ENCODE data around the gene TFB1M. TPM values are rescaled to one million over a fixed set of nuclear protein-coding genes. Genes with fewer than 3 reads are reported as not detected.
A peak's percentile ranks its signal among the peaks of the same experiment; 100 is the strongest.

TFB1M gene
- total and polyA plus RNA-seq, 9 of the 15 experiments (the other 6 are each of a cell fraction or from before 2014, with no cell fraction given) = 34.6 to 145 (median 40.4) TPM

- peak; percentile 39; the same call in 1 of the 2 replicates for TF ChIP-seq NR2C1 (IDR thresholded peaks at IDR 0.05)
- TF ChIP-seq NR2C1 (tag; IDR thresholded peaks at IDR 0.05) = 0 out of 2 replicates have a peak, but pooled peaks have one; percentile 30
- TF ChIP-seq ARHGAP35 (IDR thresholded peaks at IDR 0.05; ENCODE audit: partially characterized antibody) = no peak
- no peak for TF ChIP-seq HES1 (IDR thresholded peaks at IDR 0.05; ENCODE audit: low read depth)
- no peak for TF ChIP-seq ZNF274 (IDR thresholded peaks at IDR 0.05; ENCODE audit: borderline replicate concordance, low read depth, low read length)
- TF ChIP-seq USF1 (CRISPR knock-in tag; IDR thresholded peaks at IDR 0.05) = peak; percentile 94
- TF ChIP-seq ZNF263 (CRISPR knock-in tag; IDR thresholded peaks at IDR 0.05; ENCODE audit: borderline replicate concordance) = no peak
- TF ChIP-seq TSHZ1 (CRISPR knock-in tag; IDR thresholded peaks at IDR 0.05) = no peak
- TF ChIP-seq ILF3 (IDR thresholded peaks at IDR 0.05; ENCODE audit: borderline replicate concordance) = no peak
- TF ChIP-seq NR2C2 (CRISPR knock-in tag; IDR thresholded peaks at IDR 0.05) = peak; percentile 29; the same call in 1 of the 2 replicates
- TF ChIP-seq NR2C2 (tag; IDR thresholded peaks at IDR 0.05) = peak; percentile 71
- TF ChIP-seq ZNF12 (CRISPR knock-in tag; IDR thresholded peaks at IDR 0.05) = no peak
- no peak for TF ChIP-seq SAFB2 (IDR thresholded peaks at IDR 0.05; ENCODE audit: borderline replicate concordance, low read depth, low read length, severe bottlenecking)
- no peak for TF ChIP-seq FOXO4 (CRISPR knock-in tag; IDR thresholded peaks at IDR 0.05)
- TF ChIP-seq NBN (IDR thresholded peaks at IDR 0.05; ENCODE audit: low read depth) = peak; percentile 93
- TF ChIP-seq MAX (CRISPR knock-in tag; IDR thresholded peaks at IDR 0.05) = peak; percentile 89
- TF ChIP-seq TCFL5 (CRISPR knock-in tag; conservative IDR thresholded peaks at IDR 0.05) = no peak
- TF ChIP-seq HDAC2 (IDR thresholded peaks at IDR 0.05) = peak; percentile 99
- peak; percentile 72 for TF ChIP-seq MYC (IDR thresholded peaks at IDR 0.05; ENCODE audit: low read depth, low read length)
- no peak for TF ChIP-seq MYC (CRISPR knock-in tag; IDR thresholded peaks at IDR 0.05; ENCODE audit: borderline replicate concordance, low read depth)
- TF ChIP-seq ZNF436 (CRISPR knock-in tag; IDR thresholded peaks at IDR 0.05) = no peak
- peak; percentile 44 for TF ChIP-seq SUPT5H (IDR thresholded peaks at IDR 0.05)
- TF ChIP-seq ZNF146 (CRISPR knock-in tag; IDR thresholded peaks at IDR 0.05; ENCODE audit: unreplicated experiment) = no peak
- peak; percentile 30 for TF ChIP-seq CBFA2T3 (IDR thresholded peaks at IDR 0.05)
Observed at GRCh38 chr6:155314773-155315515, 660 bp upstream of the TFB1M start (continued).
